Measurements from ENCODE around the gene IGFBP6. TPM values are rescaled to one million over a fixed set of nuclear protein-coding genes. Genes with fewer than 3 reads are reported as not detected.
A peak's percentile ranks its signal among the peaks of the same experiment; 100 is the strongest.

Gene IGFBP6
- total and polyA plus RNA-seq, 9 of the 15 experiments (the other 6 are each of a cell fraction or from before 2014, with no cell fraction given): 0.15 to 1.4 (median 0.54) TPM

DNA sequence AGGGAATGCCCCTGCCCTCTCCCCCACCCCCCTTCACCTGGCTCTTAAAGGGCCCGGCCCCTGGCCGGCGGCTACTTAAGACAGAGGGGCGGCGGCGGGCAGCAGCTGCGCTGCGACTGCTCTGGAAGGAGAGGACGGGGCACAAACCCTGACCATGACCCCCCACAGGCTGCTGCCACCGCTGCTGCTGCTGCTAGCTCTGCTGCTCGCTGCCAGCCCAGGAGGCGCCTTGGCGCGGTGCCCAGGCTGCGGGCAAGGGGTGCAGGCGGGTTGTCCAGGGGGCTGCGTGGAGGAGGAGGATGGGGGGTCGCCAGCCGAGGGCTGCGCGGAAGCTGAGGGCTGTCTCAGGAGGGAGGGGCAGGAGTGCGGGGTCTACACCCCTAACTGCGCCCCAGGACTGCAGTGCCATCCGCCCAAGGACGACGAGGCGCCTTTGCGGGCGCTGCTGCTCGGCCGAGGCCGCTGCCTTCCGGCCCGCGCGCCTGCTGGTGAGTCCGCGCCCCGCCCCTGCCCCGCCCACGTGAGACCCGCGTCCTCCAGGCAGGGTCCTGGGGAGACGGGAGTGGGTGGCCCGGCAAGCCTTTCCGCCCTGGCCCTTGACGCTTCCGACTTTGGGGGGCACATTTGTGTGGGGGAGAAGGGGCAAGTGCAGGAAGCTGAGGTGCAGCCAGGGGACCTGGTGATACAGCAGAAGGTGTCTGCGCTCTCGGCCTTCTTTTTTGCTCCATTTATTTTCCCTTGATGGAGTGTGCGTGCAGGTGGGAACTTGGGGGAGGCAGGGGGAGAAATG lies at the start of gene IGFBP6 (continued):
- TF ChIP-seq, protein P1, sequence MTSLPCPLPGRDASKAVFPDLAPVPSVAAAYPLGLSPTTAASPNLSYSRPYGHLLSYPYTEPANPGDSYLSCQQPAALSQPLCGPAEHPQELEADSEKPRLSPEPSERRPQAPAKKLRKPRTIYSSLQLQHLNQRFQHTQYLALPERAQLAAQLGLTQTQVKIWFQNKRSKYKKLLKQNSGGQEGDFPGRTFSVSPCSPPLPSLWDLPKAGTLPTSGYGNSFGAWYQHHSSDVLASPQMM (CRISPR knock-in tag; IDR thresholded peaks at IDR 0.05): no peak
- TF ChIP-seq ASH1L (IDR thresholded peaks at IDR 0.05; ENCODE audit: borderline replicate concordance, low read depth, partially characterized antibody): no peak
- TF ChIP-seq, protein P2, sequence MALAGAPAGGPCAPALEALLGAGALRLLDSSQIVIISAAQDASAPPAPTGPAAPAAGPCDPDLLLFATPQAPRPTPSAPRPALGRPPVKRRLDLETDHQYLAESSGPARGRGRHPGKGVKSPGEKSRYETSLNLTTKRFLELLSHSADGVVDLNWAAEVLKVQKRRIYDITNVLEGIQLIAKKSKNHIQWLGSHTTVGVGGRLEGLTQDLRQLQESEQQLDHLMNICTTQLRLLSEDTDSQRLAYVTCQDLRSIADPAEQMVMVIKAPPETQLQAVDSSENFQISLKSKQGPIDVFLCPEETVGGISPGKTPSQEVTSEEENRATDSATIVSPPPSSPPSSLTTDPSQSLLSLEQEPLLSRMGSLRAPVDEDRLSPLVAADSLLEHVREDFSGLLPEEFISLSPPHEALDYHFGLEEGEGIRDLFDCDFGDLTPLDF (CRISPR knock-in tag; IDR thresholded peaks at IDR 0.05): no peak
- TF ChIP-seq RBBP5 (IDR thresholded peaks at IDR 0.05; ENCODE audit: borderline replicate concordance, insufficient read depth, low read length, poor library complexity, severe bottlenecking): peak; percentile 44
- peak; percentile 83 for TF ChIP-seq NFIC (IDR thresholded peaks at IDR 0.05)
- no peak for TF ChIP-seq ARID1B (IDR thresholded peaks at IDR 0.05)
- no peak for TF ChIP-seq ELF4 (CRISPR knock-in tag; IDR thresholded peaks at IDR 0.05)
- no peak for TF ChIP-seq U2AF2 (optimal IDR thresholded peaks at IDR 0.05; ENCODE audit: low read depth, low read length)
- TF ChIP-seq PCBP2 (IDR thresholded peaks at IDR 0.05; ENCODE audit: low read depth, low read length, poor library complexity, severe bottlenecking): no peak
- TF ChIP-seq CHD4 (IDR thresholded peaks at IDR 0.05; ENCODE audit: insufficient read depth, insufficient replicate concordance, low read depth, low read length, poor library complexity, severe bottlenecking): peak; percentile 18
- TF ChIP-seq FOXJ2 (tag; IDR thresholded peaks at IDR 0.05): no peak
- TF ChIP-seq POLR3G (IDR thresholded peaks at IDR 0.05; ENCODE audit: extremely low read depth, insufficient read length, insufficient replicate concordance): no peak
- TF ChIP-seq GATAD2A (IDR thresholded peaks at IDR 0.05): no peak
- no peak for TF ChIP-seq MEIS2 (IDR thresholded peaks at IDR 0.05; ENCODE audit: partially characterized antibody)
- TF ChIP-seq ZNF282 (CRISPR knock-in tag; IDR thresholded peaks at IDR 0.05): no peak
- TF ChIP-seq STAG1 (CRISPR knock-in tag; IDR thresholded peaks at IDR 0.05; ENCODE audit: borderline replicate concordance): no peak
- TF ChIP-seq ZNF232 (CRISPR knock-in tag; IDR thresholded peaks at IDR 0.05): no peak
- TF ChIP-seq HMGN3 (IDR thresholded peaks at IDR 0.05; ENCODE audit: borderline replicate concordance, extremely low read depth, insufficient read length, low read depth, low read length): peak; percentile 73
- TF ChIP-seq RBM15 (IDR thresholded peaks at IDR 0.05; ENCODE audit: insufficient read depth, low read length): no peak
- TF ChIP-seq, protein P3, sequence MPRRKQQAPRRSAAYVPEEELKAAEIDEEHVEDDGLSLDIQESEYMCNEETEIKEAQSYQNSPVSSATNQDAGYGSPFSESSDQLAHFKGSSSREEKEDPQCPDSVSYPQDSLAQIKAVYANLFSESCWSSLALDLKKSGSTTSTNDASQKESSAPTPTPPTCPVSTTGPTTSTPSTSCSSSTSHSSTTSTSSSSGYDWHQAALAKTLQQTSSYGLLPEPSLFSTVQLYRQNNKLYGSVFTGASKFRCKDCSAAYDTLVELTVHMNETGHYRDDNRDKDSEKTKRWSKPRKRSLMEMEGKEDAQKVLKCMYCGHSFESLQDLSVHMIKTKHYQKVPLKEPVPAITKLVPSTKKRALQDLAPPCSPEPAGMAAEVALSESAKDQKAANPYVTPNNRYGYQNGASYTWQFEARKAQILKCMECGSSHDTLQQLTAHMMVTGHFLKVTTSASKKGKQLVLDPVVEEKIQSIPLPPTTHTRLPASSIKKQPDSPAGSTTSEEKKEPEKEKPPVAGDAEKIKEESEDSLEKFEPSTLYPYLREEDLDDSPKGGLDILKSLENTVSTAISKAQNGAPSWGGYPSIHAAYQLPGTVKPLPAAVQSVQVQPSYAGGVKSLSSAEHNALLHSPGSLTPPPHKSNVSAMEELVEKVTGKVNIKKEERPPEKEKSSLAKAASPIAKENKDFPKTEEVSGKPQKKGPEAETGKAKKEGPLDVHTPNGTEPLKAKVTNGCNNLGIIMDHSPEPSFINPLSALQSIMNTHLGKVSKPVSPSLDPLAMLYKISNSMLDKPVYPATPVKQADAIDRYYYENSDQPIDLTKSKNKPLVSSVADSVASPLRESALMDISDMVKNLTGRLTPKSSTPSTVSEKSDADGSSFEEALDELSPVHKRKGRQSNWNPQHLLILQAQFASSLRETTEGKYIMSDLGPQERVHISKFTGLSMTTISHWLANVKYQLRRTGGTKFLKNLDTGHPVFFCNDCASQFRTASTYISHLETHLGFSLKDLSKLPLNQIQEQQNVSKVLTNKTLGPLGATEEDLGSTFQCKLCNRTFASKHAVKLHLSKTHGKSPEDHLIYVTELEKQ (CRISPR knock-in tag; IDR thresholded peaks at IDR 0.05): no peak
- TF ChIP-seq MEF2A (IDR thresholded peaks at IDR 0.05; ENCODE audit: control insufficient read depth, low read depth, low read length): no peak
- no peak for TF ChIP-seq SPI1 (IDR thresholded peaks at IDR 0.05; ENCODE audit: borderline replicate concordance, low read depth, low read length)
- TF ChIP-seq ZNF324 (CRISPR knock-in tag; IDR thresholded peaks at IDR 0.05): no peak
